Measurements from ENCODE around the gene MRS2.
A peak's percentile ranks its signal among the peaks of the same experiment; 100 is the strongest.

MRS2 gene

GRCh38 chr6:24431045-24431451 is 28.3 kb downstream of the MRS2 start:
- no peak for DNase-seq (ENCODE audit: low read depth)

DNA sequence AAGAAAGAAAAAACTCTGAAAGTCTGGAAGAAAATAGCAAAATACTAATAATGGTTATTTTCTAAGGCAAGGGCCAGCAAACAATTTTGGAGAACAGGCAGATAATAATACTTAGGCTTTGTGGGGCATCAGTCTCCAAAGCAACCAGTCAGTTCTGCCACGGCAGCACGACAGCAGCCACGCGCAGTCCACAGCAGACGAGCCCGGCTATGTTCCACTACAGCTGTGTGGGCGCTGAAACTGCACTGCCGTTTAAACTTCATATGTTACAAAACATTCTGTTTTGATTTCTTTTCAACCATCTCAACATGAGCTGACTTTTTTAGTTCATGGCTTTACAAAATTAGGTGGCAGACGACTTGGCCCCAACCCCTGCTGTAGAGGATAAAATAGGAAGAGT is 29.9 kb downstream of the MRS2 start:
- no peak for DNase-seq (ENCODE audit: low read depth)

- DNase-seq (ENCODE audit: low read depth): no peak
Measured at GRCh38 chr6:24436979-24437378, 34.2 kb downstream of the MRS2 start.

DNA sequence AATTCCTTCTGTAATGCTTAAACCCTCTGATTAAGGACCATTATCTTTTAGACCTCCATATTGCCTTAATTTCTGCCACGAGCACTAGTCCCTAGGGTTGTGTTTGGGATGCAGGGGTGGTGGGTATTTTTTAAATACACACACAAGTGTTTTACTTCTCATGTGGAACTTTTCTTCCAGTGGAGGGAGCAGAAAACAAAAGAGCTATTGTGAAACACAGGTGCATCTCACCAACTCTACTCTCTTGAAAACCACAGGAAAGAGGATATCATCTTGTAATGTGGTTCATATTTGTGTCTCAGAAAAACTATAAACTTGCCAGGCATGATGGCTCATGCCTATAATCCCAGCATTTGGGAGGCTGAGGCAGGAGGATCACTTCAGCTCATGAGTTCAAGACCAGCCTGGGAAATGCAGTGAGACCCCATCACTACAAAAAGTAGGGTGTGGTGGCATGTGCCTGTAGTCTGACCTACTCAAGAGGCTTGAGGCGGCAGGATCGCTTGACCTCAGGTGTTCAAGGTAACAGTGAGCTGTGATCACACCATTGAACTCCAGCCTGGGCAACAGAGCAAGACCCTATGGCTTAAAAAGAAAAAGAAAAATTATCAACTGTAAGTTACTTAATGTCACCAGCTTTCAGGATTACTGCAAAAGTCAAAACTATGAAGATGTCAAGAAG is 37.3 kb downstream of the MRS2 start:
- DNase-seq (ENCODE audit: low read depth): no peak

GRCh38 chr6:24440897-24441598 is 38.3 kb downstream of the MRS2 start:
- DNase-seq (ENCODE audit: low read depth): no peak

DNA sequence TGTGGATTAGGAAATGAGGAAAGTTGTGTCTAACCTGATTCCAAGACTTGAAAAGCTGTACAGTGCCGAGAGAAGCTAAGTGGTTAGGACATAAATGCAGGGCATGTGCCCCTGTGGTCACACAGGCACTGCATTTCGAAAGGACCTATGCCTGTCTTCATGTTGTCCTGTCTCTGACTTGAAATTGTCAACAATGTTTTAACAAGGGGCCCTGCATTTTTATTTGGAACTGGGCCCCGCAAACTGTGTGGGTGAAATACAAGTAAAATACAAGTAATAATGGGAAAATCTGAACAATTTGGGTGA is 38.8 kb downstream of the MRS2 start:
- DNase-seq (ENCODE audit: low read depth): no peak

GRCh38 chr6:24444588-24444987 is 41.9 kb downstream of the MRS2 start:
- no peak for DNase-seq (ENCODE audit: low read depth)

GRCh38 chr6:24445704-24446103 is 43.0 kb downstream of the MRS2 start:
- DNase-seq (ENCODE audit: low read depth): no peak

DNA sequence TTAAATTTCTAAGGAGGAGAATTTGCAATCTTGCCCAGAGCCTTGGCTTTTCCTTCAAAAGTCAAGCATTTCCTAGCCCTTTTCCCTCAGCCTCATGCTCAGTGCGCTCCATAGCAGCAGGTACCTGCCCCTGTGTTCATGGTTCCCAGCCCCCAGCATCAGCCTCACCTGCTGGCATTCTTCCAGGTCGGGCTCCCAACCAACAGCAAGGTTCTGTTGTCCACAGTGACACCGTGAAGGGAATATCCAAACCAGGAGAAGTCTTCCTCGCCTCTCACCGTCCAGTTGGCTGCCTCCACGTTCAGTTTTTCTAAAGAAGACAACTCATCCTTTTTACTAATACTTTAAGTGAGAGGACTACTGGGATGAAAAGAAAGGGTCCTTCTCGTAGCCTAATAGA is 43.9 kb downstream of the MRS2 start:
- no peak for DNase-seq (ENCODE audit: low read depth)

DNA sequence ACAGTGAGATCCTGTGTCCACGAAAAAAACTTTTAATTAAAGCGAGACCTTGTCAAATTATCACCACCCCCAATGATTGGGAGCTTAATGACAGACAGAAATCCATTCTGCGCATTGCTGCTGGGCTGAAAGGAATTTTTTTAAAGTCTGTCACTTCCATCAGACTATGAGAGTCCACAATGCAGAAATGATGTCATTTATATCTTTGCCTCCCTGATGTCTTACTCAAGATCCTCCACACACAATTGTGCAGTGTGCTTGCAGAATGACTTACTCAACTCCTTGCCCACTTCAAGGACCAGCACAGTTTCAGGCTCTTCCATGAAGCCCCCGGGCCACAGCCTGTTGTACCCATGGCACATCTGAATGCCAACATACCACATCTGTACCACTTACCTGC is 45.7 kb downstream of the MRS2 start:
- no peak for DNase-seq (ENCODE audit: low read depth)

DNA sequence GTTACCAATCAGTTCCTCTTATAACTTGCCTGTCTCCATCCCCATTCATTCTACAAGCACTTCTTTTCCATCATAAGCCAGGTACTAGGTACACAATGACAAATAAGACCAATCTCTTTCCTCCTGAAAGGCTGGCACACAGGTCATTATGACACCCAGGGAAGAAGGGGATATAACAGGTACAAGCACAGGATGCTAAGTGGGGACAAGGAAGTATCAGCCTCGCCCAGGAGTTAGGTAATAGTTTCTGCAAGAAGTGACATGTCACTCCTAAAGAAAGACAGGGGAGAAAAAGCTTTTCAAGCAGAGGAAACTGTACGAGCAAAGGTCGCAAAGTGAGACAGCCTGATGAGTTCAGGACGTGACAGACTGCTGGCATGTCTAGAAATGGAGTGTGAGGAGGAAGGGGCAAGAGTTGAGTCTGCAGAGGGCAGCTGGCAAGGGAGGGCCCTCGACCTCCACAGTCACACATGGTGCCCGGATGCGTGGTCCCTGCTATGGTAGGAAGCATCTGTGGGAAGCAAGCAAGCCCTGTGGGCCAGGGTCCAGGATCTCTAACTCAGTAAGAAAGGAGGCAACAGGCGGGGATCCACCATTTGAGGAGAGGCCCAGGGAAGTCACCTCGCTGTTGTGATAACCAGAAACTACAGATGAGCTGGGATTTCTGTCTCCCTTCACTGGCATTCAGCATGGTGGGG is 46.2 kb downstream of the MRS2 start:
- DNase-seq (ENCODE audit: low read depth): no peak

DNA sequence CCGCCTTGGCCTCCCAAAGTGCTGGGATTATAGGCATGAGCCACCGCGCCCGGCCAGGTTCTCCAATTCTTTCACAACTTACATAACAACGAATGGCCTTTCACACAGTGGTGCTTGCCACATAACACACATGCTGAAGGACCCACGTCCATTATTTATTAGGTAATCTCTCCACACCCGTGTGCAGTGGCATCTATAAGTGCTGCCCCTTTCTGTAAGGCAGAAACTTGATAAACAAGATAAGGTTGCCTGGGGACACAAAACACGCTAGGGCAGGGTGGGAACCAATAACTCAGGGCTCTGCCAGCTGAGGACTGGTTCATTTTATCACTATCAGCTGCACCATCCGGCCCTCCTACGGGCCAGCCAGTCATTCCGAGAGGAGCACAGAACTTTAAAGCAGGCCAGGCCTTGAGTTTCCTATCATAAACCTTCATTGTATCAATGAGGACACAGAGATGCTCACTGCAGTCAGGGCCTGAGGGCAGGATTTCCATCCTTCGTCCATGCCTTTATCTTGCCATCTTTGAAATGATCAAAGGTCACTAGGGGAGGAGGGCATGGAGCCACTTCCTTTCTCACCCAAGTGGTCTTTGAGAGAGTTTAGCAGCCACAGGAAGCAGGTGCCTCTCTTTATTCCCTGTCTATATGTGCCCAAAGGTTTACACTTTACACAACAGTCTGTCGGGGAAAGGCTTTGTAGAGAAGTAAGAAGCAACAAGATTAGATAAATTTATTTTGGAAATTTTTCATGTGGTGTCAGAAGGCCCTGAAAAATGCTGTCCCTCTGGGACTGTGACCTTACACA is 49.0 kb downstream of the MRS2 start:
- DNase-seq (ENCODE audit: low read depth): peak; percentile 24

- no peak for DNase-seq (ENCODE audit: low read depth)
Measured at GRCh38 chr6:24453921-24454320, 51.2 kb downstream of the MRS2 start.

DNA sequence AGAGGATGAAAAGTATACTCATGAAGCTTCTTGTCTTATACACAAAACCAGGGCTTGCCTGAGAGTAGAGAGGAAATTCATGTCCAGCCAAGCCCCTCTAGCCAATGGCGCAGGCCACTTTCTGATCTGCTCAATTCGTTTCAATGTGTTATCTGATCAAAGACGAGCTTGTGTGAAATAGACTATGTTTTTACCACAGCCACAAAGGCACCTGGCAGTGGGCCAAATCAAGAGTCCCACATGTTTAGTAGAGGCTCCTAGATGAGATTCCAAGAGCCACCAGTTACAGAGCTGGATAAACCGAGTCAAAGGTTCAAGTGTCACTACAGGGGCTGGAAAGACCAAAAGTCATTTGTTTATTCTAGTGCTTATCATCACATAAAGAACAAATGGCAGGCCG is 51.7 kb downstream of the MRS2 start:
- DNase-seq (ENCODE audit: low read depth): no peak

- DNase-seq (ENCODE audit: low read depth): no peak
Measured at GRCh38 chr6:24455061-24455460, 52.3 kb downstream of the MRS2 start.

GRCh38 chr6:24458134-24458533 is 55.4 kb downstream of the MRS2 start:
- no peak for DNase-seq (ENCODE audit: low read depth)

- no peak for DNase-seq (ENCODE audit: low read depth)
Measured at GRCh38 chr6:24458941-24459340, 56.2 kb downstream of the MRS2 start.

DNA sequence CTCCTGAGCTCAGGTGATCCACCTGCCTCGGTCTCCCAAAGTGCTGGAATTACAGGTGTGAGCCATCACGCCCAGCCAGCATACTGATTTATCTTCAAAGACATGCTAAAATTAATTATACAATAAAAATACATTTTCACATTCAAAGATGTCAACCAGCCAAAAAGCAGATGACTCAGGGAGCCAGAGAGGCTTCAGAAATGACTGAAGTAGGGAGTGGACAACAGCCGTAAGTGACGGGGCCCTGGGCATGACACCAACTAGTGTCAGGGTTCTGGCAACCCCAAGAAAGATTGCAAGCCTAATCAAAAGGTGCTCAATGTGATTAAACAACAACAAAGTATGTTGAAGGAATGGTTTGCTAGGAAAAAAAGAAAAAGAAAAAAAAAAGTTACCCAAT is 58.2 kb downstream of the MRS2 start:
- no peak for DNase-seq (ENCODE audit: low read depth)

DNA sequence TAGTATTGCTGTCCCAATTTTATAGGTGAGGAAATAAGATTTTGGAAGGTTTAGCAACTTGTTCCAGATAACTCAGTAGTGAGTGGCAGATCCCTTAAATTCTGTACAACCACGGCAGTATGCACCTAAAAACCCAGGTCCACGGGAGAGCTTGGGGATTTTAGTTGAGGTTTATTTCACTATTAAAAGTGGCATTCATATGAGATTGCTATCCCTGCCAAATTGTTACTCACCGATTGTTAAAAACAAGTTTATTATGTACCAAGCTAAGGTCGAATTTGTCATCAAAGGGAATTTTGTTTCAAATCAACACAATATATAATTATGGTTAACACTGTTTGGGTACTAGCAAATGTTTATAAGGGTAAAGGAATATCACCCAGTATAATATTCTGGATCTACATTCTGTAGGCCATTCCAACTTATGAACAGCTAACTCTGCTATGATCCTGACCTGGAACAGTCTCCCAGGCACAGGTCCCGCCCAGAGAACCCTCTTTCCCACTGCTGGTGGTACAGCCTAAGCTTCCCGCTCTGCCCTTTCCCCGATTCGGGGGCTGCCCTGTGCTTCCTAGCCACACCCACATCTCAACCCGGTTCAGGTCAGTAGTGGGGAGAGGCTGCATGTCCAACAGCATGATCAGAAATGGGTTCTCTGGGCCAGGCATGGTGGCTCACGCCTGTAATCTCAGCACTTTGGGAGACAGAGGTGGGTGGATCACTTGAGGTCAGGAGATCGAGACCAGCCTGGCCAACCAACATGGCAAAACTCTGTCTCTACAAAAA is 61.7 kb downstream of the MRS2 start:
- no peak for DNase-seq (ENCODE audit: low read depth)

DNA sequence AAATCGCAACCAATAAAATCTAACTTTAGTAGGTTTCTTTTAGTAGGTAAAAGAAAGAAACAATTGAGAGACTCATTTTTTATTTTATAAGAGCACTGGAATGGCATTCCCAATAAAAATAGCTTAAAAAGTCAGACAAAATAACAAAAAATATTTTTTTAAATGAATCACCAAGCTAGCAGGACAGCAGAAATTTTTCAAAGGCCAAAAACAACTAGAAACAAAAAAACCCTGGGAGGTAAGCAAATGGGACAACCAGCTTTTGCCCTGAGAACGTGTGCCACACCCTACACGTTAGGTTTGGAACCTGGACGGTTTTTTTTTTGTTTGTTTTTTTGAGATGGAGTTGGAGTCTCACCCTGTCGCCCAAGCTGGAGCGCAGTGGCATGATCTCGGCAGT is 67.1 kb downstream of the MRS2 start:
- DNase-seq (ENCODE audit: low read depth): no peak

DNA sequence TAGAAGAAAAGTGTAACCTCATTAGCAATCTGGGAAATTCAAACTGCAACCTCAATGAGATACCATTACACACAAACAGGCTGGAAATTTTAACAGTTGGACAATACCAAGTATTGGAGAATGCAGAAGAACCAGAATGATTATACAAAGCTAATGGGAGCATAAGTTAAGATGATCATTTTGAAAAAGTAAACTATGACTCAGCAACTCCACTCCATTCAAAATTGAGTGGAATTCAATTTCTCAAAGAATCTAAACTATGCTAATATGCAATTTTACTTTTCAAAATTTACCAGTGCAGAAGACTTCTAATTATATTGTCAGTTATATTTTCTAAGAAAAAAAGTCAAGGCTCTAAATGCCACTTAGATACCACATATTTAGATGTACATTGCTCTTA is 69.4 kb downstream of the MRS2 start:
- no peak for DNase-seq (ENCODE audit: low read depth)

Data from CMK (cell line).